Neural cell (in vitro differentiated cells): ENCODE measurements around the gene ACSS2. TPM values are rescaled to one million over a fixed set of nuclear protein-coding genes. Genes with fewer than 3 reads are reported as not detected.

ENCODE experiments used
- H2AFZ ChIP-seq: fragments of 200-600, 300-800 bp; sonication (generic), shearing (Covaris generic); 2 replicates; pipeline ENCODE4 v1.6.0; 2014; ENCODE audit warnings: low read depth, mild to moderate bottlenecking, antibody characterized with exemption, low read length, moderate library complexity
- H3F3A ChIP-seq: fragments of 200-600 bp; shearing (Covaris generic); 2 replicates; pipeline ENCODE4 v1.6.1; 2016; ENCODE audit warnings: mild to moderate bottlenecking, moderate library complexity, mixed read lengths, antibody characterized with exemption, low read length; ENCODE audit not compliant: insufficient read depth, poor library complexity, severe bottlenecking
- H3K27ac ChIP-seq: fragments of 200-600, 300-800 bp; sonication (generic), shearing (Covaris generic); 2 replicates; pipeline ENCODE4 v1.5.1; 2014; ENCODE audit warnings: mild to moderate bottlenecking, low read length, moderate library complexity
- H3K27me3 ChIP-seq: fragments of 300-800, 200-600 bp; sonication (generic), shearing (Covaris generic); 2 replicates; pipeline ENCODE4 v1.6.0; 2014; ENCODE audit warnings: mild to moderate bottlenecking, low read depth, low read length, moderate library complexity; ENCODE audit not compliant: insufficient read depth
- H3K36me3 ChIP-seq: fragments of 300-800, 200-600 bp; sonication (generic), shearing (Covaris generic); 2 replicates; pipeline ENCODE4 v1.5.1; 2014; ENCODE audit warnings: mild to moderate bottlenecking, antibody characterized with exemption, low read length, moderate library complexity; ENCODE audit not compliant: insufficient read depth
- H3K4me2 ChIP-seq: fragments of 300-800, 200-600 bp; sonication (generic), shearing (Covaris generic); 2 replicates; pipeline ENCODE4 v1.6.0; 2014; ENCODE audit warnings: mild to moderate bottlenecking, low read length
- H3K4me3 ChIP-seq: fragments of 300-800, 200-600 bp; sonication (generic), shearing (Covaris generic); 2 replicates; pipeline ENCODE4 v1.5.1; 2014; ENCODE audit warnings: mild to moderate bottlenecking, low read length, moderate library complexity
- H3K79me2 ChIP-seq: fragments of 200-600 bp; shearing (Covaris generic); replicated peaks from 2 replicates; pipeline ENCODE4 v1.6.0; 2014; ENCODE audit warnings: mild to moderate bottlenecking, low read length, moderate library complexity; ENCODE audit not compliant: insufficient read depth
- H3K9ac ChIP-seq: fragments of 300-800, 200-600 bp; sonication (generic), shearing (Covaris generic); 2 replicates; pipeline ENCODE4 v1.6.1; 2016; ENCODE audit warnings: mild to moderate bottlenecking, low read length, mixed read lengths
- H3K9me2 ChIP-seq: fragments of 200-600 bp; shearing (Covaris generic); 2 replicates; pipeline ENCODE4 v1.6.1; 2016; ENCODE audit warnings: mild to moderate bottlenecking, low read length, mixed read lengths; ENCODE audit not compliant: insufficient read depth
- H3K9me3 ChIP-seq: fragments of 200-600, 300-800 bp; sonication (generic), shearing (Covaris generic); 2 replicates; pipeline ENCODE4 v1.6.1; 2016; ENCODE audit warnings: mild to moderate bottlenecking, mixed run types, low read length, moderate library complexity, mixed read lengths
- H4K20me1 ChIP-seq: fragments of 200-600 bp; shearing (Covaris generic); 2 replicates; pipeline ENCODE4 v1.6.1; 2016; ENCODE audit warnings: mild to moderate bottlenecking, mixed run types; ENCODE audit not compliant: insufficient read depth
- CTCF ChIP-seq: fragments of 450-650 bp; IDR thresholded peaks from 2 replicates; pipeline ENCODE4 v1.5.1; 2014; ENCODE audit warnings: antibody characterized with exemption, mild to moderate bottlenecking, moderate library complexity; ENCODE audit not compliant: poor library complexity, severe bottlenecking
- EP300 ChIP-seq: fragments of 450-650 bp; conservative IDR thresholded peaks from 2 replicates; pipeline ENCODE4 v1.6.1; 2014; ENCODE audit warnings: antibody characterized with exemption, mild to moderate bottlenecking, moderate library complexity; ENCODE audit not compliant: poor library complexity, severe bottlenecking
- EZH2 ChIP-seq: fragments of 200-600, 300-800 bp; shearing (Covaris generic), sonication (generic); IDR thresholded peaks from 2 replicates; pipeline ENCODE4 v1.6.1; 2014; ENCODE audit warnings: antibody characterized with exemption, low read length, borderline replicate concordance, mild to moderate bottlenecking; ENCODE audit not compliant: insufficient read depth, poor library complexity, severe bottlenecking
- MXI1 ChIP-seq: fragments of 450-650 bp; conservative IDR thresholded peaks from 2 replicates; pipeline ENCODE4 v1.6.1; 2014; ENCODE audit warnings: antibody characterized with exemption, mild to moderate bottlenecking; ENCODE audit not compliant: poor library complexity, severe bottlenecking
- POLR2AphosphoS5 ChIP-seq: IDR thresholded peaks from 2 replicates; pipeline ENCODE4 v1.6.1; 2012
- RAD21 ChIP-seq: fragments of 450-650 bp; conservative IDR thresholded peaks from 2 replicates; pipeline ENCODE4 v1.6.1; 2014; ENCODE audit warnings: antibody characterized with exemption, mild to moderate bottlenecking, moderate library complexity
- SMC3 ChIP-seq: fragments of 450-650 bp; conservative IDR thresholded peaks from 2 replicates; pipeline ENCODE4 v1.6.1; 2014; ENCODE audit warnings: antibody characterized with exemption, mild to moderate bottlenecking, moderate library complexity; ENCODE audit not compliant: poor library complexity
- TAF1 ChIP-seq: IDR thresholded peaks from 2 replicates; pipeline ENCODE4 v1.6.1; 2012; ENCODE audit warnings: low read depth
- polyA plus RNA-seq: library from polyadenylated mRNA; depleted of rRNA; stranded (reverse); fragments of >200 nt; gene quantifications from 2 replicates; pipeline ENCODE4 v1.2.3, GENCODE V29; 2014
- TF ChIP-seq, protein P1 (sequence below): IDR thresholded peaks from 2 replicates; pipeline ENCODE4 v1.6.1; 2012; ENCODE audit warnings: borderline replicate concordance

Gene ACSS2
- polyA plus RNA-seq, 1 donor from 2014 or later = 12.3 TPM

GRCh38 chr20:34887023-34887422, 10.6 kb downstream of the ACSS2 start:
- no peaks in the 10 kb centered on the region for H3K79me2 ChIP-seq
- no peak overlapping the region for H3K27ac ChIP-seq
- H3K27me3 ChIP-seq = no peaks in the 10 kb centered on the region
- no peaks in the 10 kb centered on the region for H3K9me3 ChIP-seq
- H3K4me3 ChIP-seq = no peak overlapping the region
- H3K9ac ChIP-seq = no peak overlapping the region
- no peaks in the 10 kb centered on the region for H3F3A ChIP-seq
- H3K9me2 ChIP-seq = no peaks in the 10 kb centered on the region
- H2AFZ ChIP-seq = no peak overlapping the region
- no peaks in the 10 kb centered on the region for H4K20me1 ChIP-seq
- no peak overlapping the region for H3K4me2 ChIP-seq
- TF ChIP-seq RAD21 = no peak
- no peak for TF ChIP-seq CTCF
- TF ChIP-seq POLR2AphosphoS5 = no peak
- no peak for TF ChIP-seq MXI1
- no peak for TF ChIP-seq TAF1
- no peak for TF ChIP-seq EP300
- no peak for TF ChIP-seq EZH2
- TF ChIP-seq, protein P1, sequence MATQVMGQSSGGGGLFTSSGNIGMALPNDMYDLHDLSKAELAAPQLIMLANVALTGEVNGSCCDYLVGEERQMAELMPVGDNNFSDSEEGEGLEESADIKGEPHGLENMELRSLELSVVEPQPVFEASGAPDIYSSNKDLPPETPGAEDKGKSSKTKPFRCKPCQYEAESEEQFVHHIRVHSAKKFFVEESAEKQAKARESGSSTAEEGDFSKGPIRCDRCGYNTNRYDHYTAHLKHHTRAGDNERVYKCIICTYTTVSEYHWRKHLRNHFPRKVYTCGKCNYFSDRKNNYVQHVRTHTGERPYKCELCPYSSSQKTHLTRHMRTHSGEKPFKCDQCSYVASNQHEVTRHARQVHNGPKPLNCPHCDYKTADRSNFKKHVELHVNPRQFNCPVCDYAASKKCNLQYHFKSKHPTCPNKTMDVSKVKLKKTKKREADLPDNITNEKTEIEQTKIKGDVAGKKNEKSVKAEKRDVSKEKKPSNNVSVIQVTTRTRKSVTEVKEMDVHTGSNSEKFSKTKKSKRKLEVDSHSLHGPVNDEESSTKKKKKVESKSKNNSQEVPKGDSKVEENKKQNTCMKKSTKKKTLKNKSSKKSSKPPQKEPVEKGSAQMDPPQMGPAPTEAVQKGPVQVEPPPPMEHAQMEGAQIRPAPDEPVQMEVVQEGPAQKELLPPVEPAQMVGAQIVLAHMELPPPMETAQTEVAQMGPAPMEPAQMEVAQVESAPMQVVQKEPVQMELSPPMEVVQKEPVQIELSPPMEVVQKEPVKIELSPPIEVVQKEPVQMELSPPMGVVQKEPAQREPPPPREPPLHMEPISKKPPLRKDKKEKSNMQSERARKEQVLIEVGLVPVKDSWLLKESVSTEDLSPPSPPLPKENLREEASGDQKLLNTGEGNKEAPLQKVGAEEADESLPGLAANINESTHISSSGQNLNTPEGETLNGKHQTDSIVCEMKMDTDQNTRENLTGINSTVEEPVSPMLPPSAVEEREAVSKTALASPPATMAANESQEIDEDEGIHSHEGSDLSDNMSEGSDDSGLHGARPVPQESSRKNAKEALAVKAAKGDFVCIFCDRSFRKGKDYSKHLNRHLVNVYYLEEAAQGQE = no peak
- no peaks in the 10 kb centered on the region for H3K36me3 ChIP-seq

- H3K36me3 ChIP-seq = no peaks in the 10 kb centered on the region
- H4K20me1 ChIP-seq = no peaks in the 10 kb centered on the region
- no peaks in the 10 kb centered on the region for H3K9me3 ChIP-seq
- H3K9me2 ChIP-seq = no peaks in the 10 kb centered on the region
- no peak overlapping the region for H3K4me2 ChIP-seq
- TF ChIP-seq EP300 (no peak), CTCF (no peak), SMC3 (no peak), POLR2AphosphoS5 (no peak), RAD21 (no peak), EZH2 (no peak), MXI1 (no peak), TAF1 (no peak)
- TF ChIP-seq, protein P1 = no peak
- H3F3A ChIP-seq = no peaks in the 10 kb centered on the region
- H3K79me2 ChIP-seq = no peaks in the 10 kb centered on the region
- H3K4me3 ChIP-seq = no peak overlapping the region
- H3K27ac ChIP-seq = no peak overlapping the region
- no peak overlapping the region for H2AFZ ChIP-seq
- no peak overlapping the region for H3K9ac ChIP-seq
- H3K27me3 ChIP-seq = no peaks in the 10 kb centered on the region
Measured at GRCh38 chr20:34888468-34888867, 12.1 kb downstream of the ACSS2 start.
